Right lobe of liver (tissue), 6 donors: Measurements from ENCODE around the gene KCND3. TPM values are rescaled to one million over a fixed set of nuclear protein-coding genes. Genes with fewer than 3 reads are reported as not detected.

Source experiments
- ATAC-seq, 4 donors: fragments of 200-7000 bp; cut with Tn5 transposase; one replicate each; pipeline ENCODE4 v1.9.1; 2020; ENCODE audit warnings: mild to moderate bottlenecking in 4 of 4, moderate library complexity in 4 of 4
- DNase-seq, 3 donors: peaks; one replicate each; pipeline ENCODE4 v3.0.0-alpha.2; 2020
- H3K27ac ChIP-seq, 3 donors: fragments of 200-600 bp; one replicate each; pipeline ENCODE4 v1.8.0; 2022
- H3K27me3 ChIP-seq, 2 donors: fragments of 200-600 bp; one replicate each; pipeline ENCODE4 v1.8.0; 2022
- H3K36me3 ChIP-seq, 4 donors: fragments of 200-600 bp; sonication (generic) in 1 of 4; one replicate each; pipeline versions ENCODE4 v1.5.1 to v1.8.0; 2017 to 2022; ENCODE audit warnings: control low read depth in 1 of 4
- H3K4me1 ChIP-seq, 4 donors: fragments of 200-600 bp; sonication (generic) in 1 of 4; one replicate each; pipeline versions ENCODE4 v1.5.1 to v1.8.0; 2017 to 2022; ENCODE audit warnings: control low read depth in 1 of 4
- H3K4me3 ChIP-seq, 3 donors: fragments of 200-600 bp; one replicate each; pipeline ENCODE4 v1.8.0; 2022
- H3K9me3 ChIP-seq, 4 donors: fragments of 200-600 bp; sonication (generic) in 1 of 4; one replicate each; pipeline versions ENCODE4 v1.5.1 to v1.8.0; 2017 to 2022; ENCODE audit warnings: control low read depth in 1 of 4
- CTCF ChIP-seq, 4 donors: fragments of 200-600 bp in 3 of 4; fragments of 450-650 bp in 1 of 4; IDR thresholded peaks; one replicate each; pipeline versions ENCODE4 v1.5.1 to v1.8.0; 2016 to 2022; ENCODE audit warnings: antibody characterized with exemption in 4 of 4, mild to moderate bottlenecking in 2 of 4
- POLR2A ChIP-seq: fragments of 450-650 bp; IDR thresholded peaks from one replicate; pipeline ENCODE4 v1.6.1; 2017; ENCODE audit warnings: antibody characterized with exemption, mild to moderate bottlenecking
- WGBS: methylation state at CpG from one replicate; pipeline ENCODE4 v1.1.6; 2018; ENCODE audit warnings: low coverage, low lambda C conversion rate; ENCODE audit not compliant: insufficient coverage; ENCODE audit errors: missing lambda C conversion rate; 5-methylcytosine and 5-hydroxymethylcytosine counted together
- intact Hi-C, 2 donors: fragments of 100-400 bp; cut with DNase I; formaldehyde crosslinking; loops; one replicate each; pipeline versions ENCODE4 v1.11.2 to v1.14.1; 2022
- total RNA-seq, 6 experiments: library from RNA; depleted of rRNA in 2 of 6; stranded (reverse); fragments of >200 nt in 2 of 6; fragmentation: NEBNext Ultra II Directional in 3 of 6; extraction: Animal tissue kit (Norgen Biotek cat#: 25700) in 3 of 6; gene quantifications; one replicate each; pipeline versions ENCODE4 v1.1.0 to v1.2.4, GENCODE V29; 2016 to 2023
- donor health status: DM: no; HTN: yes; CAD: no.
- donor health status: DM: no; HTN: no; CAD: no.
- donor health status: DM: no; HTN: no; CAD: no.
- donor health status: DM: no; HTN: yes; CAD: no.
- donor health status: DM: no; HTN: yes; CAD: no.

The KCND3 gene
- total RNA-seq, 6 experiments from 2014 or later, result 8.1 to 25.5 (median 16.2) TPM

DNA sequence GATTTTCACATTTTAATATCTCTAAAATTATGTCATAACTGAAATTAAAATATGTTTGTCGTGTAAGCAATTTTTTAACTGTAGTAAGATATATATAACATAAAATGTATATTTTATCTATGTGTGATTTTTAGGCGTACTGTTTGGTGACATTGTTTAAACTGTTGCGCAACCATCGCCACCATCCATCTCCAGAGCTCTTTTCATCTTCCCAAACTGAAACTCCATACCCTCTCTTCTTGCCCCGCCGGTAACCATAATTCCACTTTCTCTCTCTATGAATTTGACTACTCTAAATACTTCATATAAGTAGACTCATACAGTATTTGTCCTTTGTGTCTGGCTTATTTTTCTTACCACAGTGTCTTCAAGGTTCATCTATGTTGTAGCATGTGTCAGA lies 167.3 kb downstream of the KCND3 start:
- no peak for ATAC-seq
- H3K27ac ChIP-seq, result no peak overlapping the region
- WGBS, result 86% methylated on average over 3 of the region's 6 CpGs
- no peak overlapping the region for H3K4me3 ChIP-seq
- DNase-seq, result no peak
- H3K27me3 ChIP-seq, result no peaks in the 10 kb centered on the region
- H3K36me3 ChIP-seq, result no peaks in the 10 kb centered on the region
- intact Hi-C loops, result no loop called here
- no peak for TF ChIP-seq CTCF (IDR thresholded peaks at IDR 0.05)
- TF ChIP-seq POLR2A, result no peak
- H3K4me1 ChIP-seq, result no peaks in the 10 kb centered on the region
- no peaks in the 10 kb centered on the region for H3K9me3 ChIP-seq

GRCh38 chr1:111821121-111821745 lies 168.2 kb downstream of the KCND3 start:
- ATAC-seq (no peak), DNase-seq (no peak)
- TF ChIP-seq POLR2A, result no peak
- no peak for TF ChIP-seq CTCF (IDR thresholded peaks at IDR 0.05)
- no peaks in the 10 kb centered on the region for H3K9me3 ChIP-seq
- H3K4me1 ChIP-seq, result no peaks in the 10 kb centered on the region
- no peak overlapping the region for H3K4me3 ChIP-seq
- no peaks in the 10 kb centered on the region for H3K36me3 ChIP-seq
- no peak overlapping the region for H3K27ac ChIP-seq
- no peaks in the 10 kb centered on the region for H3K27me3 ChIP-seq
- intact Hi-C loops, result no loop called here
- 77% methylated on average over 4 of the region's 7 CpGs for WGBS

DNA sequence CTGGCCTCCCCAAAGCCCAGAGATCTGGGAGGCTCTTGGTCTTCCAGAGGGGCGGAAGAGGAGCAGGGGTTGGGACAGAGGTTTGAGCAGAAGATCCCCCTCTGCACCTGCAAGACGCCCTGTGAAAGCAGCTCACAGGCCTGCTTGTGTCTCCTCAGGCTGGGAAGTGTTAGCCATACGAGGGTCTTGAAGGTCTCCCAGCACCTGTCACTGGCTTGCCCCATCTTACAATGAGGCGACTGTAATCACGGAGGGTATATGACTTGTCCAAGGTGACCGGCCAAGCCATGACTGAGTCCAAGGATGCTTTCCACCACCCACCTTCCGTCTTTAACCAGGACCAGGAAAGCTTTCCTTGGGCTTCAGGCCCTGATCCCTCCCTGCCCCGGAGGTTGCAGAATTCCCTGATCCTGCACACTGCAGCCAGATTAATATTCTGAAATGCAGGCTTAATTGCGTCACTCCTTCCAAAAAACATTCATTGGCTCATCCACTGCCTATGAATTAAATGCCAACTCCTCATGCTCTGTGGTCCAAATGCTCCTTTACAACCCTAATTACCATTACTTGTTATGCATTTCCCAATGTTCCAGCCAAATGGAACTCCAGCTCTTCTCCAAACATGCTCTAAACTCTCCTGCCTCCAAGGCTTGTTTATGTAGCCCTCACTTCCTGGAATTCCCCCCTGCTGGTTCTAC lies 169.8 kb downstream of the KCND3 start:
- no peak overlapping the region for H3K4me3 ChIP-seq
- H3K27ac ChIP-seq, result no peak overlapping the region
- intact Hi-C loops, result no loop called here
- DNase-seq (no peak), ATAC-seq (no peak)
- no peaks in the 10 kb centered on the region for H3K9me3 ChIP-seq
- no peaks in the 10 kb centered on the region for H3K27me3 ChIP-seq
- 89% methylated on average over 4 of the region's 9 CpGs for WGBS
- H3K4me1 ChIP-seq, result no peaks in the 10 kb centered on the region
- TF ChIP-seq CTCF (IDR thresholded peaks at IDR 0.05), result no peak
- no peak for TF ChIP-seq POLR2A
- no peaks in the 10 kb centered on the region for H3K36me3 ChIP-seq

- no peak for DNase-seq
- H3K4me3 ChIP-seq, result no peak overlapping the region
- no peak for TF ChIP-seq CTCF (IDR thresholded peaks at IDR 0.05)
- no peak for TF ChIP-seq POLR2A
- intact Hi-C loops, result no loop called here
- H3K36me3 ChIP-seq, result no peaks in the 10 kb centered on the region
- no peak overlapping the region for H3K27ac ChIP-seq
- ATAC-seq, result no peak
- H3K27me3 ChIP-seq, result no peaks in the 10 kb centered on the region
- H3K4me1 ChIP-seq, result no peaks in the 10 kb centered on the region
- WGBS, result no CpG with 5 or more reads among the region's 5 CpGs
- no peaks in the 10 kb centered on the region for H3K9me3 ChIP-seq
These were observed 170.9 kb downstream of the KCND3 start for GRCh38 chr1:111818546-111818945.
